Keratinocyte (primary cell): ENCODE results near the gene GALNT2. TPM values are rescaled to one million over a fixed set of nuclear protein-coding genes. Genes with fewer than 3 reads are reported as not detected.

ENCODE experiments used
- DNase-seq: peaks from one replicate; pipeline ENCODE4 v3.0.0-alpha.2; 2011; ENCODE audit warnings: low read depth, missing footprints, low spot score
- FAIRE-seq: peaks from 2 replicates; lab custom pipeline; 2011; peaks lifted over from hg19 to GRCh38; lab: Jason Lieb, UNC
- H2AFZ ChIP-seq: 2 replicates; pipeline ENCODE4 v1.6.0; 2012; ENCODE audit warnings: low read length, control low read depth, inconsistent platforms; ENCODE audit not compliant: control insufficient read depth
- H3K27ac ChIP-seq: 2 replicates; pipeline ENCODE4 v1.5.1; 2011; ENCODE audit warnings: low read length; ENCODE audit not compliant: control insufficient read depth, insufficient read depth
- H3K27me3 ChIP-seq: 3 replicates; pipeline ENCODE4 v1.6.0; 2011; ENCODE audit warnings: low read length; ENCODE audit not compliant: control insufficient read depth, insufficient read depth; ENCODE audit errors: extremely low read depth
- H3K36me3 ChIP-seq, 2 experiments: 2 replicates in 1 of 2; 3 replicates in 1 of 2; pipeline ENCODE4 v1.5.1; 2011; ENCODE audit warnings: low read length in 2 of 2, mild to moderate bottlenecking in 1 of 2; ENCODE audit not compliant: control insufficient read depth in 2 of 2, insufficient read depth in 2 of 2; ENCODE audit errors: extremely low read depth in 1 of 2
- H3K4me1 ChIP-seq: 3 replicates; pipeline ENCODE4 v1.5.1; 2011; ENCODE audit warnings: low read length; ENCODE audit not compliant: control insufficient read depth, insufficient read depth; ENCODE audit errors: extremely low read depth
- H3K4me2 ChIP-seq: 3 replicates; pipeline ENCODE4 v1.6.0; 2011; ENCODE audit warnings: low read depth, low read length; ENCODE audit not compliant: control insufficient read depth, insufficient read depth; ENCODE audit errors: extremely low read depth
- H3K4me3 ChIP-seq, 3 experiments: fragments of 200-600 bp in 1 of 3; sonication (generic) in 1 of 3; 2 replicates in 2 of 3; 3 replicates in 1 of 3; pipeline ENCODE4 v1.5.1; 2011 to 2016; ENCODE audit warnings: low read length in 3 of 3, mild to moderate bottlenecking in 3 of 3, control low read depth in 2 of 3, inconsistent platforms in 1 of 3, low read depth in 1 of 3, mixed read lengths in 1 of 3, mixed run types in 1 of 3, moderate library complexity in 1 of 3; ENCODE audit not compliant: control insufficient read depth in 2 of 3, insufficient read depth in 2 of 3; ENCODE audit errors: extremely low read depth in 1 of 3
- H3K79me2 ChIP-seq: 2 replicates; pipeline ENCODE4 v1.6.0; 2012; ENCODE audit warnings: low read length; ENCODE audit not compliant: control insufficient read depth, insufficient read depth
- H3K9ac ChIP-seq: 3 replicates; pipeline ENCODE4 v1.6.0; 2011; ENCODE audit warnings: low read length; ENCODE audit not compliant: control insufficient read depth, insufficient read depth; ENCODE audit errors: extremely low read depth
- H3K9me1 ChIP-seq: 3 replicates; pipeline ENCODE4 v1.6.0; 2011; ENCODE audit warnings: low read length; ENCODE audit not compliant: control insufficient read depth, insufficient read depth; ENCODE audit errors: extremely low read depth
- H3K9me3 ChIP-seq: 2 replicates; pipeline ENCODE4 v1.5.1; 2012; ENCODE audit warnings: low read depth, low read length; ENCODE audit not compliant: control insufficient read depth
- H4K20me1 ChIP-seq: 3 replicates; pipeline ENCODE4 v1.6.0; 2011; ENCODE audit warnings: low read length; ENCODE audit not compliant: control insufficient read depth, insufficient read depth; ENCODE audit errors: extremely low read depth
- EZH2 ChIP-seq: IDR thresholded peaks from one replicate; pipeline ENCODE4 v1.6.1; 2012; ENCODE audit warnings: inconsistent platforms, mild to moderate bottlenecking, low read length, moderate library complexity
- dilution Hi-C: fragments of 300-500 bp; cut with MboI; formaldehyde crosslinking; loops from one replicate; pipeline ENCODE4 v1.7.0; 2020; ENCODE audit warnings: low sequenced_read_pairs; ENCODE audit not compliant: extremely low pct_ligation_motif_present
- polyA plus RNA-seq, 5 experiments: library from polyadenylated mRNA; depleted of rRNA in 3 of 5; stranded (reverse) in 3 of 5; stranded (forward) in 1 of 5; unstranded in 1 of 5; fragments of >200 nt; gene quantifications; 1 replicate in 1 of 5; 2 replicates in 3 of 5; 3 replicates in 1 of 5; pipeline versions ENCODE4 v1.2.1 to v1.2.3, GENCODE V29; 2011 to 2012; ENCODE audit warnings: missing spikeins in 2 of 5, low read depth in 1 of 5, low replicate concordance in 1 of 5
- TF ChIP-seq, protein P1 (sequence below), 3 experiments: IDR thresholded peaks in 1 of 3; conservative IDR thresholded peaks in 1 of 3; optimal IDR thresholded peaks in 1 of 3; 2 replicates in 2 of 3; 3 replicates in 1 of 3; pipeline versions ENCODE3 to v1.5.1; 2011; ENCODE audit warnings: low read length in 3 of 3, mild to moderate bottlenecking in 3 of 3, moderate library complexity in 2 of 3, control low read depth in 1 of 3, inconsistent platforms in 1 of 3; ENCODE audit not compliant: insufficient read depth in 2 of 3; ENCODE audit errors: extremely low read depth in 1 of 3

Gene GALNT2
- polyA plus RNA-seq, 1 donor (not counting 4 experiments of a cell fraction or from before 2014, with no cell fraction given): 61.7 TPM

- H3K36me3 ChIP-seq: peaks cover 3 to 4% of the 10 kb centered on the region in 2 experiments
- H3K9ac ChIP-seq: no peak overlapping the region
- peaks cover 96% of the 10 kb centered on the region for H3K79me2 ChIP-seq
- no peak overlapping the region for H2AFZ ChIP-seq
- peaks cover 3% of the 10 kb centered on the region for H4K20me1 ChIP-seq
- DNase-seq (no peak), FAIRE-seq (no peak)
- H3K4me3 ChIP-seq: no peak overlapping the region
- H3K4me2 ChIP-seq: no peak overlapping the region
- dilution Hi-C loops: no loop called here
- H3K27me3 ChIP-seq: no peaks in the 10 kb centered on the region
- TF ChIP-seq EZH2: no peak
- TF ChIP-seq, protein P1, sequence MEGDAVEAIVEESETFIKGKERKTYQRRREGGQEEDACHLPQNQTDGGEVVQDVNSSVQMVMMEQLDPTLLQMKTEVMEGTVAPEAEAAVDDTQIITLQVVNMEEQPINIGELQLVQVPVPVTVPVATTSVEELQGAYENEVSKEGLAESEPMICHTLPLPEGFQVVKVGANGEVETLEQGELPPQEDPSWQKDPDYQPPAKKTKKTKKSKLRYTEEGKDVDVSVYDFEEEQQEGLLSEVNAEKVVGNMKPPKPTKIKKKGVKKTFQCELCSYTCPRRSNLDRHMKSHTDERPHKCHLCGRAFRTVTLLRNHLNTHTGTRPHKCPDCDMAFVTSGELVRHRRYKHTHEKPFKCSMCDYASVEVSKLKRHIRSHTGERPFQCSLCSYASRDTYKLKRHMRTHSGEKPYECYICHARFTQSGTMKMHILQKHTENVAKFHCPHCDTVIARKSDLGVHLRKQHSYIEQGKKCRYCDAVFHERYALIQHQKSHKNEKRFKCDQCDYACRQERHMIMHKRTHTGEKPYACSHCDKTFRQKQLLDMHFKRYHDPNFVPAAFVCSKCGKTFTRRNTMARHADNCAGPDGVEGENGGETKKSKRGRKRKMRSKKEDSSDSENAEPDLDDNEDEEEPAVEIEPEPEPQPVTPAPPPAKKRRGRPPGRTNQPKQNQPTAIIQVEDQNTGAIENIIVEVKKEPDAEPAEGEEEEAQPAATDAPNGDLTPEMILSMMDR (optimal IDR thresholded peaks at IDR 0.05 in 1 of 3, IDR thresholded peaks at IDR 0.05 in 1 of 3, conservative IDR thresholded peaks at IDR 0.05 in 1 of 3; ENCODE audit: extremely low read depth in 1 of 3, insufficient read depth in 2 of 3, low read length in 3 of 3): no peak
- no peaks in the 10 kb centered on the region for H3K4me1 ChIP-seq
- H3K27ac ChIP-seq: no peak overlapping the region
- peaks cover 4% of the 10 kb centered on the region for H3K9me1 ChIP-seq
- H3K9me3 ChIP-seq: no peaks in the 10 kb centered on the region
These were observed 75.7 kb downstream of the GALNT2 start for GRCh38 chr1:230142608-230143210.

DNA sequence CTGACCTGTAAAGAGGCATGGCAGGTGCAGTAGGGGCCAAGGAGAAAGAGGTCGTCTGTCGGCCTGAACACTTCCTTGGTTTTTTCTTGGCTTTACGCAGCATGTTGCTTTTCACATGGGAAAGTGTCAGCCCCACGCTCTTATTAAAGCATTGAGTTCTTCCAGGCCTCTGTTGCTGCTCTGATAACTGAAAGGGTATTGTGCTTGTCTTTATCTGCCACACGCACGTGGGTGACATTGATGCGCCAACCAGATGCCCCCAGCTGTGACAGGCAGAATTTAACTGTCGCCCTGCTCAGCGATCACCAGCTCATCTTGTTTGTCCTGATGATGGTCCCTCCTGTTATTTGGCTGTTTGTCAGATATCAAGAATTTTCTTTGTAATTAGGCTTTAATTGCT lies 76.5 kb downstream of the GALNT2 start:
- no peak overlapping the region for H3K27ac ChIP-seq
- FAIRE-seq (no peak), DNase-seq (no peak)
- peaks cover 3% of the 10 kb centered on the region for H4K20me1 ChIP-seq
- TF ChIP-seq, protein P1 (optimal IDR thresholded peaks at IDR 0.05 in 1 of 3, IDR thresholded peaks at IDR 0.05 in 1 of 3, conservative IDR thresholded peaks at IDR 0.05 in 1 of 3; ENCODE audit: extremely low read depth in 1 of 3, insufficient read depth in 2 of 3, low read length in 3 of 3): no peak
- TF ChIP-seq EZH2: no peak
- no peak overlapping the region for H3K9ac ChIP-seq
- H2AFZ ChIP-seq: no peak overlapping the region
- H3K4me2 ChIP-seq: no peak overlapping the region
- no peaks in the 10 kb centered on the region for H3K4me1 ChIP-seq
- peaks cover 3 to 4% of the 10 kb centered on the region in 2 experiments for H3K36me3 ChIP-seq
- peaks cover 100% of the 10 kb centered on the region for H3K79me2 ChIP-seq
- no peaks in the 10 kb centered on the region for H3K27me3 ChIP-seq
- dilution Hi-C loops: no loop called here
- H3K9me1 ChIP-seq: peaks cover 2% of the 10 kb centered on the region
- H3K9me3 ChIP-seq: no peaks in the 10 kb centered on the region
- no peak overlapping the region for H3K4me3 ChIP-seq
